Kidney epithelial cell (primary cell): ENCODE measurements around the gene WNT3A. TPM values are rescaled to one million over a fixed set of nuclear protein-coding genes. Genes with fewer than 3 reads are reported as not detected.
"Not testable (repeated sequence)": the region's sequence is repeated elsewhere in the genome, so short reads cannot be mapped to it uniquely, and the experiment has no call there.

Source experiments
- DNase-seq: peaks from one replicate; pipeline ENCODE4 v3.0.0-alpha.2; 2010; ENCODE audit warnings: low read depth
- H3K27me3 ChIP-seq: 2 replicates; pipeline ENCODE4 v1.6.0; 2011; ENCODE audit warnings: low read length; ENCODE audit not compliant: control insufficient read depth, insufficient read depth
- H3K36me3 ChIP-seq: 2 replicates; pipeline ENCODE4 v1.5.1; 2011; ENCODE audit warnings: low read length; ENCODE audit not compliant: control insufficient read depth, insufficient read depth
- H3K4me3 ChIP-seq: 2 replicates; pipeline ENCODE4 v1.5.1; 2011; ENCODE audit warnings: low read depth, mild to moderate bottlenecking, control low read depth, low read length
- total RNA-seq: library from RNA; depleted of rRNA; stranded (reverse); fragments of >200 nt; gene quantifications from 2 replicates; pipeline ENCODE4 v1.2.3, GENCODE V29; 2015
- TF ChIP-seq, protein P1 (sequence below): IDR thresholded peaks from 2 replicates; pipeline ENCODE4 v1.5.1; 2011; ENCODE audit warnings: mild to moderate bottlenecking, moderate library complexity, low read length, control low read depth, inconsistent platforms; ENCODE audit not compliant: insufficient read depth, poor library complexity, severe bottlenecking

Gene WNT3A
- total RNA-seq, 1 donor from 2014 or later, result not detected

DNA sequence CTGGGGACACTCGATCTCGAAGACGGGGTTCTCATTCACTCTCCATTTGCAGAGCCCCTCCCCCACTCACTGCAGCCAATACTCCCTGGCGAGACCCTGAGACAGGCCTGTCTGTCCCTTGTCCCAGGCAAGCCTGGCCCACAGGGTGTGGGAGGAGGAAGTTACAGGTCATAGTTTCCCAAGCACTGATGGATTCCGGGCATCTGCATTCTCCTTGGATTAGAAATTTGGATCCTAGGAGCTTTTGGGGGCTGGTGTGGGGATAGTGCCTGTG lies 11.3 kb downstream of the WNT3A start:
- Histone ChIP-seq H3K27me3 (peaks cover 2% of the 10 kb centered on the region), H3K36me3 (no peaks in the 10 kb centered on the region), H3K4me3 (no peak overlapping the region)
- TF ChIP-seq, protein P1, sequence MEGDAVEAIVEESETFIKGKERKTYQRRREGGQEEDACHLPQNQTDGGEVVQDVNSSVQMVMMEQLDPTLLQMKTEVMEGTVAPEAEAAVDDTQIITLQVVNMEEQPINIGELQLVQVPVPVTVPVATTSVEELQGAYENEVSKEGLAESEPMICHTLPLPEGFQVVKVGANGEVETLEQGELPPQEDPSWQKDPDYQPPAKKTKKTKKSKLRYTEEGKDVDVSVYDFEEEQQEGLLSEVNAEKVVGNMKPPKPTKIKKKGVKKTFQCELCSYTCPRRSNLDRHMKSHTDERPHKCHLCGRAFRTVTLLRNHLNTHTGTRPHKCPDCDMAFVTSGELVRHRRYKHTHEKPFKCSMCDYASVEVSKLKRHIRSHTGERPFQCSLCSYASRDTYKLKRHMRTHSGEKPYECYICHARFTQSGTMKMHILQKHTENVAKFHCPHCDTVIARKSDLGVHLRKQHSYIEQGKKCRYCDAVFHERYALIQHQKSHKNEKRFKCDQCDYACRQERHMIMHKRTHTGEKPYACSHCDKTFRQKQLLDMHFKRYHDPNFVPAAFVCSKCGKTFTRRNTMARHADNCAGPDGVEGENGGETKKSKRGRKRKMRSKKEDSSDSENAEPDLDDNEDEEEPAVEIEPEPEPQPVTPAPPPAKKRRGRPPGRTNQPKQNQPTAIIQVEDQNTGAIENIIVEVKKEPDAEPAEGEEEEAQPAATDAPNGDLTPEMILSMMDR, result no peak
- DNase-seq, result no peak

DNA sequence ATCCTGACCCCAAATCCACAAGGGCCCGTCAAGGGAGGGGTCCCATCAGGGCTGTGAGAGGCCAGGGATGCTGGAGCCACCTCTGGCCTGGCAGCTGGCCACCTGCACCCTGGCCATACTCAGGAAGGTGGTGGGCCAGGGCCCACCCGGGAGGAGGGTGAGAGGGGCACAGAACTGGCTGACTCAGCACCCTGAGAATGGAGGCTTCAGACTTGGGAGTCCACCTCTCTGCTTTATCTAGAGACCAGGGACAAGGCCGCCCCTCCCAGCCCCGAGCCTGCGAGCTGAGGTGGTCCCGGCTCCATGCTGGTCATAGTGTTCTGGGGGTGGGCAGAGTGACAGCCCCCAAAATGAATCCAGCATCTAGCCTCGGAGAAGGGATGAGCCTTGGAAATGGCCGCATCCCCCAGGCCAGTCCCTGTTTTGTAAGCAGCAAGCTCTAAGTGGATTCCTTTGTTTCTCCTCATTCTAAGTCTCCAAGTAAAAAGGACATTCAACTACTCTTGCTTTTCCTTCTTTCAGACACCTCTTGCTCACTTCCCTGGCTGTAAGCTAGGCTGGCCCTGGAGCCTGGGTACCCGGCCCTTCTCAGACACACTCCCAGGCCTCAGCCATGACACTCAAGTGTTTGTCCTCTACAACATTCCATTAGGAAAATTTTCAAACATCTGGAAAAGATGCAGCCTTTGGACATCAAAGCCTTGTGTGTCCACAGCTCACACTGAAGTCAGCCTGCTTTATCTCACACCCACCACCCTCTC lies 12.3 kb downstream of the WNT3A start:
- Histone ChIP-seq H3K27me3 (no peaks in the 10 kb centered on the region), H3K36me3 (no peaks in the 10 kb centered on the region), H3K4me3 (no peak overlapping the region)
- TF ChIP-seq, protein P1, result no peak
- no peak for DNase-seq

DNA sequence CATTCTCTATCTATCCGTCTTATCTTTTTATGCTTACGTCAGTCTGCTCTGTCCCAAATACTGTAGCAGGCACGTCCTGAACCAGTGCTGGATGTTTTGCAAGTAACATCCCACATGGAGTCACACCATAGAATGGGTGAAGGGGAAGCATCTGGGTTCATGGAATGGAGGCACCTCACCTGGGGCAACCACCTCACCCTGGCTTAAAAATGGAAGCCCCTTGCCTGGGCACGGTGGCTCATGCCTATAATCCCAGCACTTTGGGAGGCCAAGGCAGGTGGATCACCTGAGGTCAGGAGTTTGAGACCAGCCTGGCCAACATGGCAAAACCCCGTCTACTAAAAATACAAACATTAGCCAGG lies 12.9 kb downstream of the WNT3A start:
- not testable (repeated sequence) for H3K27me3 ChIP-seq, H3K4me3 ChIP-seq, H3K36me3 ChIP-seq, DNase-seq

- Histone ChIP-seq H3K27me3 (no peaks in the 10 kb centered on the region), H3K36me3 (no peaks in the 10 kb centered on the region)
- TF ChIP-seq, protein P1, result no peak
Observed at GRCh38 chr1:228020686-228021354, 14.0 kb downstream of the WNT3A start.

GRCh38 chr1:228021355-228022030 lies 14.7 kb downstream of the WNT3A start:
- DNase-seq, result no peak
- TF ChIP-seq, protein P1, result no peak
- Histone ChIP-seq H3K27me3 (no peaks in the 10 kb centered on the region), H3K36me3 (no peaks in the 10 kb centered on the region), H3K4me3 (no peak overlapping the region)

More at GRCh38 chr1:228020686-228021354, 14.0 kb downstream of the WNT3A start:
- DNase-seq, result no peak
- no peak overlapping the region for H3K4me3 ChIP-seq

GRCh38 chr1:228022571-228023293 lies 15.9 kb downstream of the WNT3A start:
- TF ChIP-seq, protein P1, result no peak
- H3K4me3 ChIP-seq, result no peak overlapping the region
- H3K36me3 ChIP-seq, result no peaks in the 10 kb centered on the region
- DNase-seq, result no peak
- H3K27me3 ChIP-seq, result no peaks in the 10 kb centered on the region
